Astrocyte (in vitro differentiated cells and primary cell): ENCODE results near the gene CFHR5. TPM values are rescaled to one million over a fixed set of nuclear protein-coding genes. Genes with fewer than 3 reads are reported as not detected.

Experiments used
- DNase-seq: peaks from one replicate; pipeline ENCODE4 v3.0.0-alpha.2; 2010; ENCODE audit warnings: low read depth
- FAIRE-seq: peaks from 2 replicates; lab custom pipeline; 2011; peaks lifted over from hg19 to GRCh38; lab: Jason Lieb, UNC
- H2AFZ ChIP-seq: 2 replicates; pipeline ENCODE4 v1.6.0; 2012; ENCODE audit warnings: low read depth, low read length, inconsistent platforms
- H3K27ac ChIP-seq: 2 replicates; pipeline ENCODE4 v1.5.1; 2011; ENCODE audit warnings: low read depth, low read length, inconsistent platforms
- H3K27me3 ChIP-seq: 2 replicates; pipeline ENCODE4 v1.6.0; 2011; ENCODE audit warnings: low read length, inconsistent platforms; ENCODE audit not compliant: insufficient read depth
- H3K36me3 ChIP-seq: 2 replicates; pipeline ENCODE4 v1.5.1; 2011; ENCODE audit warnings: low read length, inconsistent platforms; ENCODE audit not compliant: insufficient read depth
- H3K4me1 ChIP-seq: 2 replicates; pipeline ENCODE4 v1.5.1; 2011; ENCODE audit warnings: low read length, inconsistent platforms; ENCODE audit not compliant: insufficient read depth
- H3K4me2 ChIP-seq: 2 replicates; pipeline ENCODE4 v1.6.0; 2012; ENCODE audit warnings: low read length, inconsistent platforms
- H3K4me3 ChIP-seq: 2 replicates; pipeline ENCODE4 v1.5.1; 2011; ENCODE audit warnings: low read depth, mild to moderate bottlenecking, low read length, inconsistent platforms; ENCODE audit not compliant: insufficient read depth
- H3K79me2 ChIP-seq: 2 replicates; pipeline ENCODE4 v1.6.0; 2012; ENCODE audit warnings: mild to moderate bottlenecking, low read length, inconsistent platforms; ENCODE audit not compliant: insufficient read depth
- H3K9ac ChIP-seq: 2 replicates; pipeline ENCODE4 v1.6.0; 2012; ENCODE audit warnings: mild to moderate bottlenecking, low read length, inconsistent platforms
- H3K9me3 ChIP-seq: 2 replicates; pipeline ENCODE4 v1.5.1; 2012; ENCODE audit warnings: low read depth, mild to moderate bottlenecking, low read length, inconsistent platforms; ENCODE audit not compliant: insufficient read depth
- H4K20me1 ChIP-seq: 2 replicates; pipeline ENCODE4 v1.6.0; 2012; ENCODE audit warnings: low read length, inconsistent platforms; ENCODE audit not compliant: insufficient read depth
- H3K27ac Mint-ChIP-seq: one replicate; pipeline ENCODE4 v1.8.0; 2021; ENCODE audit warnings: mild to moderate bottlenecking, mixed read lengths; ENCODE audit not compliant: unreplicated experiment
- H3K27me3 Mint-ChIP-seq: one replicate; pipeline ENCODE4 v1.8.0; 2021; ENCODE audit warnings: low read depth, mixed read lengths; ENCODE audit not compliant: unreplicated experiment
- H3K36me3 Mint-ChIP-seq: one replicate; pipeline ENCODE4 v1.8.0; 2021; ENCODE audit warnings: low read depth, mixed read lengths; ENCODE audit not compliant: unreplicated experiment
- H3K4me1 Mint-ChIP-seq: one replicate; pipeline ENCODE4 v1.8.0; 2021; ENCODE audit warnings: low read depth, mixed read lengths; ENCODE audit not compliant: unreplicated experiment
- H3K4me3 Mint-ChIP-seq: one replicate; pipeline ENCODE4 v1.8.0; 2021; ENCODE audit warnings: mild to moderate bottlenecking, moderate library complexity, mixed read lengths; ENCODE audit not compliant: unreplicated experiment
- H3K9me3 Mint-ChIP-seq: one replicate; pipeline ENCODE4 v1.8.0; 2021; ENCODE audit warnings: mild to moderate bottlenecking, mixed read lengths; ENCODE audit not compliant: unreplicated experiment
- EZH2 ChIP-seq: IDR thresholded peaks from 2 replicates; pipeline ENCODE4 v1.6.1; 2012; ENCODE audit warnings: mild to moderate bottlenecking, low read length, inconsistent platforms; ENCODE audit not compliant: insufficient read depth
- total RNA-seq: library from RNA; stranded (reverse); gene quantifications from 2 replicates; pipeline ENCODE4 v1.2.1, GENCODE V29; 2021
- TF ChIP-seq, protein P1 (sequence below): IDR thresholded peaks from 2 replicates; pipeline ENCODE4 v1.5.1; 2011; ENCODE audit warnings: low read depth, mild to moderate bottlenecking, inconsistent platforms, low read length, moderate library complexity; ENCODE audit not compliant: insufficient read depth

Gene CFHR5
- total RNA-seq, 1 donor from 2014 or later, result not detected

DNA sequence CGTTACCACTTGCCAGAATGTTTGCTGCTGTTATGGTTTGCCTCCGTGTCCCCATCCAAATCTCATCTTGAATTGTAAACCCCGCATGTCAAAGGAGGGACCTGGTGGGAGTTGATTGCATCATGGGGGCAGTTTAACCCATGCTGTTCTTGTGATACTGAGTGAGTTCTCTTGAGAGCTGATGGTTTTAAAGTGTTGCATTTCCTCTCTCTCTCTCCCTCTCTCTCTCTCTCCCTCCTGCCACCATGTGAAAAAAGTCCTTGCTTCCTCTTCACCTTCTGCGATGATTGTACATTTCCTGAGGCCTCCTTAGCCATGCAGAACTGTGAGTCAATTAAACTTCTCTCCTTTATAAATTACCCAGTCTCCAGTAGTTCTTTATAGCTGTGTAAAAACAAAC, 44.4 kb downstream of the CFHR5 start:
- H3K4me3 Mint-ChIP-seq, result no peak overlapping the region
- peaks cover 2% of the 10 kb centered on the region for H3K4me1 Mint-ChIP-seq
- no peak for DNase-seq
- Histone ChIP-seq H3K4me2 (no peak overlapping the region), H4K20me1 (no peaks in the 10 kb centered on the region), H3K4me3 (no peak overlapping the region), H3K4me1 (no peaks in the 10 kb centered on the region), H3K27me3 (no peaks in the 10 kb centered on the region), H3K36me3 (no peaks in the 10 kb centered on the region), H3K9ac (no peak overlapping the region), H2AFZ (no peak overlapping the region), H3K79me2 (no peaks in the 10 kb centered on the region), H3K27ac (no peak overlapping the region), H3K9me3 (no peaks in the 10 kb centered on the region)
- FAIRE-seq, result no peak
- no peak for TF ChIP-seq EZH2
- H3K9me3 Mint-ChIP-seq, result no peaks in the 10 kb centered on the region
- no peak overlapping the region for H3K27ac Mint-ChIP-seq
- H3K36me3 Mint-ChIP-seq, result no peaks in the 10 kb centered on the region
- H3K27me3 Mint-ChIP-seq, result no peaks in the 10 kb centered on the region

DNA sequence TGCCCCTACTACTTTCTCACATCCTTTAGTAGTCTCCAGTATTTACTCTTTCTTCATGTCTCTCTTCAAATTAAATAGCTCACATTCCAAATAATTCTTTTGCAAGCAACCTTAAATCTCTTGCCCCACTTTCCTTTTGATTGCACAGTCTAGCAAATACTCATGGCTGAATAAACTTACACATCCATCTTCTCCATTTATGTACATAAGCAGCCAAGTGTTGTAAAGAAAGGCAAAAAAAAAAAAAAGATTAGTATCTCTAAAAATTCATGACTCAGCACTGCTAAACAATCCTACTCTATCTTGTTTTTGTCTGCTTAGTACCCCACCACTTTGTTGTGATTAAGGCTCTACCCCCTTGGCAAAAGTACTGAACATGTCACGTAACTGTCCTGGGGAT, 47.1 kb downstream of the CFHR5 start:
- Histone ChIP-seq H3K4me3 (no peak overlapping the region), H3K79me2 (no peaks in the 10 kb centered on the region), H3K9ac (no peak overlapping the region), H4K20me1 (no peaks in the 10 kb centered on the region), H3K27me3 (no peaks in the 10 kb centered on the region), H2AFZ (no peak overlapping the region), H3K4me1 (no peaks in the 10 kb centered on the region), H3K36me3 (no peaks in the 10 kb centered on the region), H3K9me3 (no peaks in the 10 kb centered on the region), H3K27ac (no peak overlapping the region), H3K4me2 (no peak overlapping the region)
- Mint-ChIP-seq H3K9me3 (no peaks in the 10 kb centered on the region), H3K27me3 (no peaks in the 10 kb centered on the region), H3K27ac (no peak overlapping the region), H3K4me1 (peaks cover 2% of the 10 kb centered on the region), H3K4me3 (no peak overlapping the region), H3K36me3 (no peaks in the 10 kb centered on the region)
- DNase-seq (peak; percentile 39), FAIRE-seq (no peak)
- TF ChIP-seq, protein P1, sequence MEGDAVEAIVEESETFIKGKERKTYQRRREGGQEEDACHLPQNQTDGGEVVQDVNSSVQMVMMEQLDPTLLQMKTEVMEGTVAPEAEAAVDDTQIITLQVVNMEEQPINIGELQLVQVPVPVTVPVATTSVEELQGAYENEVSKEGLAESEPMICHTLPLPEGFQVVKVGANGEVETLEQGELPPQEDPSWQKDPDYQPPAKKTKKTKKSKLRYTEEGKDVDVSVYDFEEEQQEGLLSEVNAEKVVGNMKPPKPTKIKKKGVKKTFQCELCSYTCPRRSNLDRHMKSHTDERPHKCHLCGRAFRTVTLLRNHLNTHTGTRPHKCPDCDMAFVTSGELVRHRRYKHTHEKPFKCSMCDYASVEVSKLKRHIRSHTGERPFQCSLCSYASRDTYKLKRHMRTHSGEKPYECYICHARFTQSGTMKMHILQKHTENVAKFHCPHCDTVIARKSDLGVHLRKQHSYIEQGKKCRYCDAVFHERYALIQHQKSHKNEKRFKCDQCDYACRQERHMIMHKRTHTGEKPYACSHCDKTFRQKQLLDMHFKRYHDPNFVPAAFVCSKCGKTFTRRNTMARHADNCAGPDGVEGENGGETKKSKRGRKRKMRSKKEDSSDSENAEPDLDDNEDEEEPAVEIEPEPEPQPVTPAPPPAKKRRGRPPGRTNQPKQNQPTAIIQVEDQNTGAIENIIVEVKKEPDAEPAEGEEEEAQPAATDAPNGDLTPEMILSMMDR, result no peak
- TF ChIP-seq EZH2, result no peak

DNA sequence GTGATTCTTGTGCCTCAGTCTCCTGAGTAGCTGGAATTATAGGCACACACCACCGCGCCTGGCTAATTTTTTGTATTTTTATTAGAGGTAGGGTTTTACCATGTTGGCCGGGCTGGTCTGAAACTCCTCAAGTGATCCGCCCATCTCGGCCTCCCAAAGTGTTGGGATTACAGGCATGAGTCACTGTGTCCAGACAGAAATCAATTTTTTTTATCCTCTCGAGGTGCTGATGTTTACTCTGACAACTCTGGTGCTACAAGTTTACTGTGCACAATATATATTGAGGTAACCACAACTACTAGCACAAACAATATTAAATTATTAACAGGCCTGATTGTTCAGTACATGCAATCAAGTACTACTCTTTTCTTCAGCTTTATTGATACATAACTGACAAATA, 50.0 kb downstream of the CFHR5 start:
- no peak overlapping the region for H3K4me2 ChIP-seq
- Mint-ChIP-seq H3K27ac (no peak overlapping the region), H3K4me3 (no peak overlapping the region), H3K4me1 (peaks cover 2% of the 10 kb centered on the region), H3K27me3 (no peaks in the 10 kb centered on the region), H3K9me3 (no peaks in the 10 kb centered on the region), H3K36me3 (no peaks in the 10 kb centered on the region)
- no peak overlapping the region for H2AFZ ChIP-seq
- FAIRE-seq (no peak), DNase-seq (no peak)
- H3K4me3 ChIP-seq, result no peak overlapping the region
- TF ChIP-seq, protein P1, result no peak
- no peak for TF ChIP-seq EZH2
- no peaks in the 10 kb centered on the region for H3K27me3 ChIP-seq
- no peak overlapping the region for H3K27ac ChIP-seq
- no peaks in the 10 kb centered on the region for H3K79me2 ChIP-seq
- H3K4me1 ChIP-seq, result no peaks in the 10 kb centered on the region
- no peaks in the 10 kb centered on the region for H3K9me3 ChIP-seq
- no peaks in the 10 kb centered on the region for H4K20me1 ChIP-seq
- H3K36me3 ChIP-seq, result no peaks in the 10 kb centered on the region
- no peak overlapping the region for H3K9ac ChIP-seq
